ENCODE measurements around the gene SH3GL2.

- TF ChIP-seq CTCF (IDR thresholded peaks at IDR 0.05) (no peak), POLR2A (IDR thresholded peaks at IDR 0.05) (no peak)
Observed at GRCh38 chr9:17613758-17614157, 34.9 kb downstream of the SH3GL2 start.
